SHP77 treated with DMSO at 0.1 percent for 48 hours (cell line): ENCODE measurements around the gene CKM.
"Not testable (repeated sequence)": the region's sequence is repeated elsewhere in the genome, so short reads cannot be mapped to it uniquely, and the experiment has no call there.

ENCODE experiments used
- DNase-seq: peaks from one replicate; lab custom pipeline; 2025; lab: John Stamatoyannopoulos, UW

The CKM gene

DNA sequence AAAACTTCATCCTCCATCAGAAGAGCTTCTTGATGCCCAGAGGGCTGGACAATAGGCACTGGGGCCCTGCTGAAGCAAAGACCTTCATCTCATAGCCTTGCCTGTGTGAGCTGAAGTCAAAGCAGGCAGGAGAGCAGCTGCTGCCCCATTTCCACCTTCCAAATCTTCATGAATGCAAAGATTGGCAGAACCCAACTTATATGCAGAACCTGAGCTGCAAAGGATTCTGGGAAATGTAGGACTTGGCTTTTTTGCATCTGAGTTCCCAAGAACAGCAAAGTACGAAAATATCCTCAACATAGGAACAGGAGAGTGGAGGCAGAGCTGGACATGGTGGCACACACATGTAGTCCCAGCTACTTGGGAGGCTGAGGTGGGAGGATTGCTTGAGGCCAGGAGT is 30.8 kb downstream of the CKM start:
- DNase-seq: no peak

DNA sequence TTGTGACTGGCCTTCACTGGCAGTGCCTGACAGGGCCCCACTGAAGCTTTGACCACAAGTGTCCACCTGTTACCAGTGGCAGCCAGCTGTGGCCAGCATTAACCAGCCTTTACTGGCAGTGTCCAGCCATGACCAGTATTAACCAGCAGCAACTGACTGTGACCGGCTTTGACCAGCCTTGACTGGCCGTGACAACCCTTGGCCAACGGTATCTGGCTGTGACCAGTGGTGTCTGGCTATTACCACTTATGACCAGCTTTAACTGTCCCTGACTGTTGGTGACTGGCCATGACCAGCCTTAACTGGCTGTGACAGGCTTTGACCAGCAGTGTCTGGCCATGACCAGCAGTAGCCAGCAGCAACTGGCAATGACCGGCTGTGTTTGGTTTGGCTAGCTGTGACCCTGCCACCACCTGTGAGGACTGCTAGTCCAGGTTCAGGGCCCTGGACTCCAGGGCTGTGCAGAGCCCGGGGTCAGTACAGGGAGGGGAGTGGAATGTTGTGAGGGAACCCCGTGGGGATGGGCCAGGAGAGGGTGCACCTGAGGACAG is 32.2 kb downstream of the CKM start:
- DNase-seq: no peak

DNA sequence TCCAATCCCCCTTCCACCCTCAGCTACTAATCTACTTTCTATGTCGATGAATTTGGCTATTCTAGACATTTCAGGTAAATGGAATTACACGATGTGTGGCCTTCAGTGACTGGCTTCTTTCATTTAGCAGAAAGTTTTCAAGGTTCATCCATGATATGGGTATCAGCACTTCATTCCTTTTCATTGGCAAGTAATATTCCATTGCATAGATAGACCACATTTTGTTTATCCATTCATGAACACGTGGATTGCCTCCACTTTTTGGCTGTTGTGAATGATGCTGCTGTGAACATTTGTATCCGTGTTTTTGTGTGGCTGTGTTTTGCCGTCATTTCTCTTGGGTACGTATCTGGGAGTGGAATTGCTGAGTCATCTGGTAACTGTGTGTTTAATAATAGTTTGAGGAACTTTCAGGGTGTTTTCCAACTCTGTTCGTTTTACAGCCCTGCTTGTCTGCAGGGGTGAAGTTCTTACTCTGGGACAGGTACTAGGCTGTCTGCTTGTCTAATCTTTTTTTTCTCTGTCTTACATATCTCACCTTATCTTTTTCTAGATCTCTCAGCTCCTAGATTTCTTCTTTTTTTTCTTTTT is 39.1 kb downstream of the CKM start:
- DNase-seq: no peak

DNA sequence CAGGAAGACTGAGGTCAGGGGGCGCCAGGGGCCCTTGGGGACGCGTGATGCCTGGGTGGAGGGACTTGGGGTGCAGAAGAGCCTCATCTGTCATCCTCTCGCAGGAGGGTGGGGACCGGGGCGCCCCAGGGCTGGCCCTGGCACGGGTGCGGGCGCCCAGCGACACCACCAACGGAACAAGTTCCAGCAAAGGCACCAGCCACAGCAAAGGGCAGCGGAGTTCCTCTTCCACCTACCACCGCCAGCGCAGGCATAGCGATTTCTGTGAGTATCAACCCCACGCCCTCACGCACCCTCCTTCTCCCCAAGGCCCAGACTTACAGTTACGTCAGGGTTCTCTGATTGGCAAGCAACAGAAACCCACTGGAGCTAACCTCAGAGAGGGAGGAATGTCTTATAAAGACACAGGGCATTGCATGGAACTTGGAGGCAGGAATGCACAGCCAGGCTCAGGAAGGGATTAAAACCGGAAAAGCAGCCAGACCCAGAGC is 42.2 kb downstream of the CKM start:
- DNase-seq: no peak

DNA sequence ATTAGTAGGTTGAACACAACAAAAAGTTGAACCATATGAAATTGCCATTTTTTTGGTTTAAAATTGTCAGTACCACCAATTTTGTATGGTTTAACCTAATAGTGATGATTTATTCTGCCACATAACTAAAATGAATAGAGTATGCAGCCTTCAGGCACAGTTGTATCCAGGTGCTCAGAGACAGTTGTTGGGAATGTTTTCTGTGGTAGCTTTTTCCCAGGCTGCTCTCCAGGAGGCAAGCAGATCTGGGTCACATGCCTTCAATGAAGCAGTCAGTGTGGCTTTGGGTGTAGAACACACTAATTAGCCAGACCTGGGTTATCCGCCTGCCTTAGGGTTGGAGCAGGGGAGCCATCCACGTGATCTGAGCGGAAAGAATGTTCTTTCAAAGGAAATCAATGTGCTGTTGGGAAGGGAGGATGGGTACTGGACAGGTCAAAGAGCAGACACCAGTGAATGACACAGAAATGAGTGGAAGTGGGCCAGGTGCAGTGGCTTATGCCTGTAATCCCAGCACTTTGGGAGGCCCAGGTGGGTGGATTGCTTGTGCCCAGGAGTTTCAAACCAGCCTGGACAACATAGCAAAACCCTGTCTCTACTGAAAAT is 43.0 kb downstream of the CKM start:
- no peak for DNase-seq

DNA sequence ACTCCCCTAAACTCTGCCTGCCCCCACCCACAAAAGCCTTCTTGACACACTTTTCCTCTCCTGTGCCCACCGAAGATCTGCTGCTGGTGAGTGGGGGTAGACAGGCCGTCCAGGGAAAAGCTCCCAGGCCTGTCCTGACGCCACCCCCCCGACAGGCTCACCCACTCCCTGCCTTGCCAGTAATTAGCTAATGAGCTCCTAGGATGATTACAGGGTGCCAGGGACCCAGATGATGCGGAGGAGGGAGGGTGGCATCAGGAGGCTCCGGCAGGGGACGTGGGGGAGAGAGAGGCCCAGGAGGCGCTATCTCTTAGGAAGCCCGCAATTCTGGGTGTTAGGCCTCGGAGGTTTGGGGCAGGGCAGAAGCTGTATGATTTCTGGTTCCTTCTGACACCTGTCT is 44.6 kb downstream of the CKM start:
- DNase-seq: no peak

DNA sequence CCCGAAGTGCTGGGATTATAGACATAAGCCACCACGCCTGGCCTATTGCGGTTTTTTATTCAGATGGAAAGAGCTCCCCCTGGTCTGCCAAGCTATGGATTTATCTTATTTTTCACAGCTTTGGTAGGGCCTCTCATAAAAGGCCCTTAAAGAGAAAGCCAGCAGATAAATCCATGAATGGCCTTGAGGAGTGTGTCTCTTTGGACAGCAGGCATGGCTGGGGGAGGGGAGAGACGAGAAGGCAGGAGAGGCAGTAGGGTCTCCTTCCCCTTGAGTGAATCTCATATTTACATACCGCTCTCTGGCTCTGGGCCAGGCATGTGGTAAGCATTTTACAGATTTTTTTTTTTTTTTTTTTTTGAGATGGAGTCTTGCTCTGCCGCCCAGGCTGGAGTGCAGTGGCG is 46.4 kb downstream of the CKM start:
- no peak for DNase-seq

DNA sequence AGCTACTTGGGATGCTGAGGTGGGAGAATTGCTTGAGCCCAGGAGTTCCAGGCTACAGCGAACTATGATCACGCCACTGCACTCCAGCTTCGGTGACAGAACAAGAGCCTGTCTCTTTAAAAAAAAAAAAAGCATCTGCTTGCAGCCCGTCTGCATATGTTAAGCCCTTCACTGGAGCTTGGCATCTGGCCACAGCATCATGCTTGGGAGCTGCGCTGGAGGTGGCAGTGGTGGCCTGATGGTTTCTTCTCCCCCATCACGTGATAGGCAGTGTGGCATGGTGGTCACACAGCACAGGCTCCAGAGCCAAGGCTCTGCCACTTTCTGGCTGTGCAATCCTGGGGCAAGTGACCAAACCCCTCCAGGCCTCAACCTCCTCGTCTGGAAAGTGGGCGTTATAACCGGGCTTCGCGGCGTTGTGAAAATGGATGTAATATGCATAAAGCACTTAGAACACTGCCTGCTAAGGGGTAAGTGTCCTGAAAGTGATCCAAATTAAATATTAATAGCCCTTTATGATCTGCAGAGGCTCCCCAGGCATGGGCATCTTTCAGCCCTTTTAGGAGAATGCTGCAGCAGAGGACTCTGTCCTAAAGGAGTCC is 47.2 kb downstream of the CKM start:
- no peak for DNase-seq

DNA sequence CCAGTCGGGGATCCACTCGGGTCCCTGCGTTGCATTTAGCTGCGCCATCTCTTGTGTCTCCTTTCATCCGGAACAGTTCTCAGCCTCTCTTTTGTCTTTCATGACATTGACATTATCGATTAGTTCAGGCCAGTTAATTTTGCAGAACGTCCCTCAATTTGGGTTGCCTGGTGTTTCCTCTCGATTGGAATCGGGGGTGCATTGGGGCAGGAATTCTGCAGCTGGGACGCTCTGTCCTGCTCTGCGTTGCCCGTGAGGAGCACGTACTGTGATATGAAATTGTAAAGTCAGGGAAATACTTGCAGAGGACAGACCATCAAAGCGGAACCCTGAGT is 49.2 kb downstream of the CKM start:
- no peak for DNase-seq

DNA sequence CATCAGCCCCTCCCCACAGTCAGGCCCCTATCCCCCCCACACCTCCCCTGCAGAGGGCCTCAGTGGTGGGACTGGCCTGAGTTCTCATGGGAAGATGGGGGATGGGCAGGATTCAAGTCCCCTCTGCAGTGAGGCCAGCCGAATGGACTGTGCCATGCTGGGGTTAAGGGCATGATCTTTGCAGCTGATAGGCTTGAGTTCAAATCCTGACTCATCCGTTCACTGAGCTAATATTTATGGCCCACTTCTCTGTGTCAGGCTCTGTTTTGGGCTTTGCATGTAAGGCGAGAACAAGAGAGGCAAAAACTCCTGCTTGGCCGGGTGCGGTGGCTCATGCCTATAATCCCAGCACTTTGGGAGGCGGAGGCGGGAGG is 51.0 kb downstream of the CKM start:
- no peak for DNase-seq

DNA sequence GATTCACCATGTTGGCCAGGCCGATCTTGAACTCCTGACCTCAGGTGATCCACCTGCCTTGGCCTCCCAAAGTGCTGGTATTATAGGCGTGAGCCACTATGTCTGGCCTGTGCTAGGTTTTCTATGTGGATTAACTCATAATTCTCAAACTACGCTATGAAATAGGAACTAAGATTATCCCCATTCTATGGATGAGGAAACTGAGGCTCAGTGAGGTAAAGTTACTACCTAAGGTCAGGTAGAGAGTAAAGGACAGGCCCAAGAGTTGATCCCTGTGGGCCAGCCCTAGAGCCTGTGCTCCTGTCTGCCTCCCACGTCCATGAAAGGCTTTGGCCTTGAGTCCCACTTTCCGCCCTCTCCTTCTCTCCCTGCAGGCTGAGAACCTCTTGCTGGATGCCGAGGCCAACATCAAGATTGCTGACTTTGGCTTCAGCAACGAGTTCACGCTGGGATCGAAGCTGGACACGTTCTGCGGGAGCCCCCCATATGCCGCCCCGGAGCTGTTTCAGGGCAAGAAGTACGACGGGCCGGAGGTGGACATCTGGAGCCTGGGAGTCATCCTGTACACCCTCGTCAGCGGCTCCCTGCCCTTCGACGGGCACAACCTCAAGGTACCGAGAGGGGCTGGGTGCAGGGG is 51.5 kb downstream of the CKM start:
- no peak for DNase-seq

DNA sequence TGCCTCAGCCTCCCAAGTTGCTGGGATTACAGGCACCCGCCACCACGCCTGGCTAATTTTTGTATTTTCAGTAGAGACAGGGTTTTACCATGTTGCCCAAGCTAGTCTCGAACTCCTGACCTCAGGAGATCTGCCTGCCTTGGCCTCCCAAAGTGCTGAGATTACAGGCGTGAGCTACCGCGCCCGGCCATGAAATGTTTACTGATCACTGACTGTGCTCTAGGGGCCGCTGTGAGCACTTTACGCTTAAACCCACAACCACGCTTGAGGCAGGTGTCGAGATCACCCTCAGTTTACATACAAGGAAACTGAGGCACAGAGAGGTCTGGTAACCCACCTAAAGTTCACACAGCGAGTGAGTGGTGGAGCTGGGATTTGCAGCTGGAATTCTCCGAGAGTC is 52.7 kb downstream of the CKM start:
- not testable (repeated sequence) for DNase-seq

DNA sequence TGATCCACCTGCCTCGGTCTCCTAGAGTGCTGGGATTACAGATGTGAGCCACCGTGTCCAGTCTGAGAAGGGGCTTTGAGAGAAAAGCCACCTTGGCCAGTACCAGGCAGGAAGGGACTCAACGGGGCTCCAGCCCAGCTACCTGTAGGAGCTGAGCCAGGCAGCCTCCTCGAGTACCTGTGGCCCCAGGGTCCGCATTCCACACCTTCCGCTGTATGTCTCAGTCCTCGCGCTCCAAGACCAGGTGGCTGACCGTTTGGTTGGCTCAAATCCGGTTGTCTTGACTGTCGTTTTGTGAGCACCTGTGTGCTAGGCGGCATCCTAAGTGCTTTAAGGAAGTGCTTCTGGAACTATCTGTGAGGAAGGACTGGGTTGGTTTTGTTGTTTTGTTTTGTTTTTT is 55.4 kb downstream of the CKM start:
- DNase-seq: no peak

DNA sequence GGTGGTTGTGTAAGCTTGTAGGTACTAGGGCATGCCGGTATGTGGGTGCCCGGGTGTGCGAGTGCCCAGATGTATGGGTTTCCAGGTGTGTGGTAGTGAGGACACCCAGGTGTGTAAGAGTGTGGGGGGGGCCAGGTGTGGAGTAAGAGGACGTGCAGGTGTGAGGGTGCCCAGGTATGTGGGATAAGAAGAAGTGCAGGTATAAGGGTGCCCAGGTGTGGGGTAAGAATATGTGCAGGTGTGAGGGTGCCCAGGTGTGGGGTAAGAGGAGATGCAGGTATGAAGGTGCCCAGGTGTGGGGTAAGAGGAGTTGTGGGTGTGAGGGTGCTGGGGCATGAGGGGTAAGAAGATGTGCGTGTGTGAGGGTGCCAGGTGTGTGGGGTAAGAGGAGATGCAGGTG is 57.3 kb downstream of the CKM start:
- no peak for DNase-seq

DNA sequence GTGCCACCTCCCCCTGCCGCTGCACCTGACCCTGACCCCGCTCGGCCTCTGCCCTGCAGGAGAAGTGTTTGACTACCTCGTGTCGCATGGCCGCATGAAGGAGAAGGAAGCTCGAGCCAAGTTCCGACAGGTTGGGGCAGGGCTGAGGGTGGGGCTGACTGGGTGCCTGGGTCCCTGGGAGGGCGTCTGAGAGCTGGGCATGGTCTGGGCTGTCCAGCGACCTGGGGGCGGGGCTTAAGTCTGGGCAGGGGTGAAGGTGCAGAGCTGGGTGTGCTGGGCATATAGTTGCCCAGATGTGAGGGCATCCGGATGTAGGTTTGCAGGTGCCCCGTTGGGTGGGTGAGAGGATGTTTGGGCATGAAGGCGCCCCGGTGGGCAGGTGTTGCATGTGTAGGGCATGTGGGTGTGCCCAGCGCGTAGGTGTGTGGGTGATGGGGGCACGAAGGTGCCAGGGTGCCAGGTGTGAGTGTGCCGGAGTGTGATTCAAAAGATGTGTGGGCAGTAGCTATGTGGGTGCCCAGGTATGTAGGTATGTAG is 57.8 kb downstream of the CKM start:
- no peak for DNase-seq

DNA sequence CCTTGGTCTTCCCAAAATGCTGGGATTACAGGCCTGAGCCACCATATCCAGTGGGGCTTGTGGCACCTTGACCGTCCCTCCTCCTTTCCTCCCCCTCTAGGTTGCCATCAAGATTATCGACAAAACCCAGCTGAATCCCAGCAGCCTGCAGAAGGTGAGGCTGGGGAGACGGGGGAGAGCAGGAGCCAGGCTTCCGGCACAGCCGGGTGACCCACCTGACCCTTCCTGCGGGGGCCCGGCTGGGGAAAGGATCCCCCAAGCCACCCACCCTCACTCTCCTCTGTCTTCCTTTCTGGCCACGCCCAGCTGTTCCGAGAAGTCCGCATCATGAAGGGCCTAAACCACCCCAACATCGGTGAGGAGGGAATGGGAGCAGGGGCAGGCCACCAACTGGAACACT is 59.7 kb downstream of the CKM start:
- no peak for DNase-seq

DNA sequence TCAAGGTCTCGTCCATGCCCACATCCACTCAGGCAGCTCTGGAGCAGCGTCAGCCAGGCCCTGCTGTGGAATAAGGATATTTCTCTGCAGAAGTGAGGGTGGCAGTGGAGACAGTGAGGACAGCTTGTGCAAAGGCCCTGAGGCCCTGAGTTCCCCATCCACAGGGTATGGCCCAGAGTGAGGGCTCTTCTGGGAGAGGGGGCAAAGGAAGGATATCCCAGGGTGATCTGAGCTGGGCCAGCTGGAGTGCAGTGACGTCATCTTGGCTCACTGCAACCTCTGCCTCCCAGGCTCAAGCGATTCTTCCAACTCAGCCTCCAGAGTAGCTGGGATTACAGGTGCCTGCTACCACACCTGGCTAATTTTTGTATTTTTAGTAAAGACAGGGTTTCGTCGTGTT is 60.1 kb downstream of the CKM start:
- DNase-seq: no peak

DNA sequence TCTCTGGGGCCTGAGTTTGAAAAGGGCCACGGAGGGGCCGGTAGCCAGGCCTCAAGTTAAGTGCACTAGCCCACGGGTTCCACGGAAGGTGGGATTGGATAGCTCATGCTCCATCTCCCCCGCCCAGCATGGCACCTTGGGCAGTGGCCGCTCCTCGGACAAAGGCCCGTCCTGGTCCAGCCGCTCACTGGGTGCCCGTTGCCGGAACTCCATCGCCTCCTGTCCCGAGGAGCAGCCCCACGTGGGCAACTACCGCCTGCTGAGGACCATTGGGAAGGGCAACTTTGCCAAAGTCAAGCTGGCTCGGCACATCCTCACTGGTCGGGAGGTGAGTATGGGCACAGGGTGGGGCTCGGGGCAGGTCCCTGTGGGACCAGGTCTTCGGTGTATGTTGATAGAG is 63.8 kb downstream of the CKM start:
- no peak for DNase-seq

DNA sequence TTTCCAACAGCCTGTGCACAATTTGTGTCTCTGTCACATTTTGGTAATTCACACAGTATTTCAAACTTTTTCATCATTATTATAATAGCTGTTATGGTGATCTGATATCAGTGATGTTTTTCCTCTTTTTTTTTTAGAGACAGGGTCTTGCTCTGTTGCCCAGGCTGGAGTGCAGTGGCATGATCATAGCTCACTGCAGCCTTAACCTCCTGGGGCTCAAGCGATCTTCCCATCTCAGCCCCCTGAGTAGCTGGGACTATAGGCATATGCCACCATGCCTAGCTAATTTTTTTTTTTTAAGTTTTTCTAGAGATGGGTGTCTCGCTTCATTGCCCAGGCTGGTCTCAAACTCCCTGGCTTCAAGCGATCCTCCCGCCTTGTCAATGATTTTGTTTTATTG is 65.8 kb downstream of the CKM start:
- DNase-seq: no peak
